GM21786 (cell line): ENCODE measurements around the gene CYP2C18.
"Not testable (repeated sequence)": the region's sequence is repeated elsewhere in the genome, so short reads cannot be mapped to it uniquely, and the experiment has no call there.

Source experiments
- ATAC-seq: cut with Tn5 transposase; IDR thresholded peaks from one replicate; pipeline ENCODE4 v1.9.1; 2021; ENCODE audit not compliant: unreplicated experiment

CYP2C18 gene

GRCh38 chr10:94683214-94684054 lies at the start of gene CYP2C18:
Gene CYP2C18, plus strand, starts transcription at chr10:94683729. Its CDS starts 91 bp downstream, at chr10:94683820.
- ATAC-seq: no peak

DNA sequence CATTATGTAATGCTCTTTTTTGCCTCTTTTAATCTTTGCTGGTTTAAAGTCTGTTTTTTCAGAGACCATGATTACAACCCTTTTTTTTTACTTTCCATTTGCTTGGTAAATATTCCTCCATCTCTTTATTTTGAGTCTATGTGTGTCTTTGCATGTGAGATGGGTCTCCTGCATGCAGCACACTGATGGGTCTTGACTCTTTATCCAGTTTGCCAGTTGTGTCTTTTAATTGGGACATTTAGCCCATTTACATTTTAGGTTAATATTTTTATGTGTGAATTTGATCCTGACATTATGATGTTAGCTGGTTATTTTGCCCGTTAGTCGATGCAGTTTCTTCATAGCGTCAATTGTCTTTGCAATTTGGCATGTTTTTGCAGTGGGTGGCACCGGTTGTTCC lies 45.4 kb upstream of the CYP2C18 start:
- ATAC-seq: not testable (repeated sequence)

- ATAC-seq: no peak
Observed at GRCh38 chr10:94639902-94640301, 43.6 kb upstream of the CYP2C18 start.

DNA sequence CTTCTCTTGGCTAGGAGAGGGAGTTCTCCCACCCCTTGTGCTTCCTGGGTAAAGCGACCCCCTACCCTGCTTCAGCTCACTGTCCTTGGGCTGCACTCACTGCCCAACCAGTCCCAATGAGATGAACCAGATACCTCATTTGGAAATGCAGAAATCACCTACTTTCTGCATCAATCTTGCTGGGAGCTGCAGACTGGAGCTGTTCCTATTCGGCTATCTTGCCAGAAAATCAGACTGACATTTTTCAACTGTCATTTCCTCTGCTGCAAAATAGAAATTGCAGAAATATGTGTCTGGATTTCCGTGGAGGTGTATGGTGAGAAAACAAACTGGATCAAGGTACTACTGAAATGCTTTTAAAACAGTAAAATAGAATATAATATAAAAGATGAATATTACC lies 43.0 kb upstream of the CYP2C18 start:
- no peak for ATAC-seq

DNA sequence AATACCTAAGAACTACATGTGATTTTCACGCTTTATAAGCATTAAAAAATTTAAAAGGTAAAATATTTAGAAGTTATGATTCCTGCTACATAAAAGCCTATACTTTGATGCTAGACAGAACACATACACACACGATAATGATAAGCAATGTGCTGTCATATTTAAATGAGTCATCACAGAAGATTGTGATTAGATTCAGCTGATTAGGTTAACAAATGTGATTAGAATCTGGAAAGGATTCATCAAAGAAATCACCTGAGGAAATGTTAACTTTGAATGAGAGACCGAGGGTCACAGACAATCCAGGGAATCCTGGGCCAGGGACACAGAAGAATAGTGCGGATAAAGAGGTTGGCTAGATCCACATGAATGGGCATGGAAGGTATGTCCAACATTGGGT lies 42.0 kb upstream of the CYP2C18 start:
- no peak for ATAC-seq

DNA sequence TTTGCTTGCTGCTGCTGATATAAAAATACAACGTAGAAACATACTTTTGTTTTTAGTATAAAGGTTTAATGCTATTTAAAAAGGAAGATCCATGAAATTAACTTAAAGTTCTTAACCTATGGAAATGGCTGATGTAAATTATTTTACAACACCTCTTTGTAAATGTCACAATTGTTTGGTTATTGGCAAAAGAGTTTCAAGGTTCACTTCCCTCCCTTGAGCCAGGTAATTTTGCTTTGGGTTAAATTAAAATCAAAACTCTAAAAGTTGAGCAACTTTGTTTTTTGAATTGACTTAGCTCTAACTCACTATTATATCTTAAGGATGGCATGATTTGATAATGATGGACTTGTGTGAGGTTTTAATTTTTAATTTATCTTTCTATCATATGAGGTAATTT lies 39.2 kb upstream of the CYP2C18 start:
- no peak for ATAC-seq

DNA sequence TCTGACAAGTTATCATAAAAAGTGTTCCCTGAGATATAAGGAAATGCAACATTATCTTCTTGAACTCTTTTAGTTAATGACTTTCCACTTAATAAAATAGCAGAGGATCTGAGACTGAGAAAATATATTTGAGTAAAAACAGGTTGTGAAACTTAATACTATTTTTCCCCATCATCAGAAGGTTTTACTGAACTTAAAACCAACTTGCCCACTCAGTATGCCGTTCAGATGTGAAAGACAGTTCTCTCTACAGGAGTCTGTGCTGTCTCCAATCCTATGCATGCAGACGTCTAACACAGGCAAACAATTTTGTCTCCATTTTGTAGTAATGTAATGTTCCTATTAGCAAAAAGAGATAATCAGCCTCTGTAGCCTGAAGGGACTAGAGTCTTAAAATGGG lies 38.2 kb upstream of the CYP2C18 start:
- peak; percentile 72 for ATAC-seq

GRCh38 chr10:94655201-94655600 lies 28.3 kb upstream of the CYP2C18 start:
- not testable (repeated sequence) for ATAC-seq

- ATAC-seq: not testable (repeated sequence)
Observed at GRCh38 chr10:94663061-94663460, 20.5 kb upstream of the CYP2C18 start.

GRCh38 chr10:94666391-94667102 lies 17.0 kb upstream of the CYP2C18 start:
- ATAC-seq: no peak

GRCh38 chr10:94673614-94674321 lies 9.8 kb upstream of the CYP2C18 start:
- no peak for ATAC-seq

GRCh38 chr10:94676496-94676895 lies 7.0 kb upstream of the CYP2C18 start:
- ATAC-seq: no peak

- no peak for ATAC-seq
Observed at GRCh38 chr10:94677691-94678090, 5.8 kb upstream of the CYP2C18 start.

DNA sequence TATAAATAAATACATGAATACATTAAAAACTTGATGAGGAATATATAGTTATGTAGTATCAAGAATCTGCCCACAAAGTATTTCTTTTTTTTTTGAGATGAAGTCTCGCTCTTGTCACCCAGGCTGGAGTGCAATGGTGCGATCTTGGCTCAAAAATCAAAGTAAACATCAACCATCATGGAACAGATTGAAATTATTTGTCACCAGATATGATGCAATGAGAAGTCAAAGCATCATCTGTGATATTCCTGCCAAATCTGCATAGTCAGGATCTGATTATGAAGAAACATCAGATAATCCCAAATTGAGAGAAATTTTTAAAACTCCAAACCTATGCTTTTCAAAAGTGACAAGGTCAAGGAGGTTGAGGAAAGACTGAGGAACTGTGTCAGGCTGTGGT lies 5.1 kb upstream of the CYP2C18 start:
- ATAC-seq: no peak

- ATAC-seq: peak; percentile 70
Observed at GRCh38 chr10:94680544-94680943, 3.0 kb upstream of the CYP2C18 start.

DNA sequence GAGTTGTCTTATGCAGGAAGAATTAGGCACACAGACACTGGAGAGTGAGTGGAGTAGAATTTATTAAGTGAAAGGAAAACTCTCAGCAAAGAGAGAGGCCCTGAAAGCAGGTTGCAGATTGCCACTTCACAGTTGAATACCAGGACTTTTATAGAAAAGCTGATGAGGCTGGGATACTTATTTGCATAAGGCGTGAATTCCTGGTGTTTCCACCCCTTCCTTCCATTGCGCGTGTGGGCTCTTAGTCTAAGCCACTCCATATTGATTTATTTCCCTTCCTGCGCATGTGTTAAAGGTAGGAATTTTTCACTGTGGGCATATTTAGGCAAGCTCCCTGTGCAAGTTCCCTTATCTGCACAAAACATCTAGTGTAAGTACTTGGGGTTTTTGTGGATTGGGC lies 893 bp upstream of the CYP2C18 start:
- ATAC-seq: not testable (repeated sequence)

DNA sequence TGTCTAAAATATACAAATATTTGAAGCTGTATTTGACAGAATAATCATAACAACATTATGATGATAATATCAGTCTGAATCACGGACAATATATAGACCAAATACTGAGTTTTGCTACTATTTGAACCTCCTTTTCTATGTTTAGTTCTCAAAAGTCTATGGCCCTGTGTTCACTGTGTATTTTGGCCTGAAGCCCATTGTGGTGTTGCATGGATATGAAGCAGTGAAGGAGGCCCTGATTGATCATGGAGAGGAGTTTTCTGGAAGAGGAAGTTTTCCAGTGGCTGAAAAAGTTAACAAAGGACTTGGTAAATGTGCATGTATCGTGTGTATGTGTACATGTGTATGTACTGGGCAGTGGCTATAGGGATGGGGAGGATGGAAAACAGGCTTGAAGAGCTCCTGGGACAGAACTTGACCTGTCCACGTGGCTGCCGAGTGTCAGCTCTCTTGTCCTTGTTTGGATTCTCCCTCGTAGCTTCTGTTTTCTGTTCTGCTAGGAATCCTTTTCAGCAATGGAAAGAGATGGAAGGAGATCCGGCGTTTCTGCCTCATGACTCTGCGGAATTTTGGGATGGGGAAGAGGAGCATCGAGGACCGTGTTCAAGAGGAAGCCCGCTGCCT lies 4.2 kb downstream of the CYP2C18 start:
- no peak for ATAC-seq

- no peak for ATAC-seq
Observed at GRCh38 chr10:94706089-94706488, 22.6 kb downstream of the CYP2C18 start.

GRCh38 chr10:94710578-94710977 lies 27.0 kb downstream of the CYP2C18 start:
- ATAC-seq: no peak

- ATAC-seq: no peak
Observed at GRCh38 chr10:94725871-94726270, 42.3 kb downstream of the CYP2C18 start.

DNA sequence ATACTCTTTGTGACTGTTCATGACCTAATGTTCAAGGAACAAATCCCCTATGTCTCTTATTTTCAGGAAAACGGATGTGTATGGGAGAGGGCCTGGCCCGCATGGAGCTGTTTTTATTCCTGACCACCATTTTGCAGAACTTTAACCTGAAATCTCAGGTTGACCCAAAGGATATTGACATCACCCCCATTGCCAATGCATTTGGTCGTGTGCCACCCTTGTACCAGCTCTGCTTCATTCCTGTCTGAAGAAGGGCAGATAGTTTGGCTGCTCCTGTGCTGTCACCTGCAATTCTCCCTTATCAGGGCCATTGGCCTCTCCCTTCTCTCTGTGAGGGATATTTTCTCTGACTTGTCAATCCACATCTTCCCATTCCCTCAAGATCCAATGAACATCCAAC lies 51.7 kb downstream of the CYP2C18 start:
- no peak for ATAC-seq
